Mucosa of rectum (tissue), 2 donors: ENCODE measurements around the gene BUD31.
"Not testable (repeated sequence)": the region's sequence is repeated elsewhere in the genome, so short reads cannot be mapped to it uniquely, and the experiment has no call there.

Experiments used
- H3K27ac ChIP-seq, 2 donors: one replicate each; pipeline ENCODE4 v1.7.0; 2013; ENCODE audit warnings: inconsistent platforms in 2 of 2, low read depth in 2 of 2, low read length in 2 of 2
- H3K27me3 ChIP-seq, 2 donors: one replicate each; pipeline ENCODE4 v1.7.0; 2013; ENCODE audit warnings: low read length in 2 of 2; ENCODE audit not compliant: control insufficient read depth in 2 of 2, insufficient read depth in 2 of 2
- H3K36me3 ChIP-seq, 2 donors: one replicate each; pipeline ENCODE4 v1.7.0; 2013; ENCODE audit warnings: low read length in 2 of 2; ENCODE audit not compliant: control insufficient read depth in 2 of 2, insufficient read depth in 2 of 2
- H3K4me1 ChIP-seq, 2 donors: one replicate each; pipeline ENCODE4 v1.7.0; 2013; ENCODE audit warnings: low read length in 2 of 2, mild to moderate bottlenecking in 1 of 2; ENCODE audit not compliant: control insufficient read depth in 2 of 2, insufficient read depth in 2 of 2
- H3K4me3 ChIP-seq, 2 donors: one replicate each; pipeline ENCODE4 v1.7.0; 2013; ENCODE audit warnings: low read length in 2 of 2
- H3K9ac ChIP-seq, 2 donors: one replicate each; pipeline ENCODE4 v1.7.0; 2013; ENCODE audit warnings: low read length in 2 of 2, low read depth in 1 of 2, mild to moderate bottlenecking in 1 of 2
- H3K9me3 ChIP-seq, 2 donors: one replicate each; pipeline ENCODE4 v1.7.0; 2013; ENCODE audit warnings: low read length in 2 of 2; ENCODE audit not compliant: control insufficient read depth in 2 of 2
- donor health status: healthy.
- donor health status: Normal muscosa, but diverticular disease.

The BUD31 gene

DNA sequence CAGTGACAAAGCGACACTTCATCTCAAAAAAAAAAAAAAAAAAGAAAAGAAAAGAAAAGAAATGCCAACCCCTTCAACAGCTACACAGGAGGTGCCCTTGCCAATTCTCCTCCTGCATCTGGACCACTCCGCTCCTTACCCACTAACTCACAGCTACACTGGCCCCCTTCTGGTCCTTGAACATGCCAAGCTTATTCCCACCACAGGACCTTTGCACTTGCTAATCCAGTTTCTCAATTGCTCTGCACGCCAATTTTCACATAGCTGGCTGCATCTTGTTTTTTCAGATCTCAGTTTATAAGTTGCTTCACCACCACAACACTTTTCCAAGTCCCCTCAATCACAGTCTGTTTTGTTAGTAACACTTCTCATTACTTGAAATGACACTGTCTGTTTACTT lies 5.9 kb upstream of the BUD31 start:
- Histone ChIP-seq H3K27ac (no peak overlapping the region), H3K9me3 (no peaks in the 10 kb centered on the region), H3K4me1 (peaks cover 15% of the 10 kb centered on the region in 2 donors), H3K4me3 (no peak overlapping the region), H3K27me3 (no peaks in the 10 kb centered on the region), H3K9ac (no peak overlapping the region), H3K36me3 (peaks cover 43 to 58% of the 10 kb centered on the region in 2 donors)

DNA sequence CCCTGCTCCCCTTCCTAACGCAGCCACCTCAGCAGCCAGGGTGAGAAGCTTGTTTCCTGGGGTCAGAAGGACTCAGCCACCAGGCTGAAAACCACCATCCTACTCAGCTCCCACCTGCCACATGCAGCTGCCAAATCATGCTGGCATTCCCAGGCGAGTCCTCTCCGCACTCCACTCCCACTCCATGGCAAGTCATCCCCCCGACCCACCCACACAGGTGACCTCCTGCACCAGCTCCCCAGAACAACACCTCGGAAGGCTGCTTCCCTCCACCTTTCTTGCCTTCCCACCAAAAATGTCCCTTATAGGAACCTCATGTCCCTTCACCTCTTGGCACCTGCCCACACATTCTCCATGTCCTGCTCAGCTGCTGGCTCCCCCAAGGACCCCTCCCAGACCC lies 5.0 kb upstream of the BUD31 start:
- no peaks in the 10 kb centered on the region for H3K27me3 ChIP-seq
- H3K36me3 ChIP-seq = peaks cover 36 to 49% of the 10 kb centered on the region in 2 donors
- H3K9ac ChIP-seq = no peak overlapping the region
- no peak overlapping the region for H3K27ac ChIP-seq
- no peak overlapping the region for H3K4me3 ChIP-seq
- no peaks in the 10 kb centered on the region for H3K9me3 ChIP-seq
- peaks cover 16% of the 10 kb centered on the region in 2 donors for H3K4me1 ChIP-seq

DNA sequence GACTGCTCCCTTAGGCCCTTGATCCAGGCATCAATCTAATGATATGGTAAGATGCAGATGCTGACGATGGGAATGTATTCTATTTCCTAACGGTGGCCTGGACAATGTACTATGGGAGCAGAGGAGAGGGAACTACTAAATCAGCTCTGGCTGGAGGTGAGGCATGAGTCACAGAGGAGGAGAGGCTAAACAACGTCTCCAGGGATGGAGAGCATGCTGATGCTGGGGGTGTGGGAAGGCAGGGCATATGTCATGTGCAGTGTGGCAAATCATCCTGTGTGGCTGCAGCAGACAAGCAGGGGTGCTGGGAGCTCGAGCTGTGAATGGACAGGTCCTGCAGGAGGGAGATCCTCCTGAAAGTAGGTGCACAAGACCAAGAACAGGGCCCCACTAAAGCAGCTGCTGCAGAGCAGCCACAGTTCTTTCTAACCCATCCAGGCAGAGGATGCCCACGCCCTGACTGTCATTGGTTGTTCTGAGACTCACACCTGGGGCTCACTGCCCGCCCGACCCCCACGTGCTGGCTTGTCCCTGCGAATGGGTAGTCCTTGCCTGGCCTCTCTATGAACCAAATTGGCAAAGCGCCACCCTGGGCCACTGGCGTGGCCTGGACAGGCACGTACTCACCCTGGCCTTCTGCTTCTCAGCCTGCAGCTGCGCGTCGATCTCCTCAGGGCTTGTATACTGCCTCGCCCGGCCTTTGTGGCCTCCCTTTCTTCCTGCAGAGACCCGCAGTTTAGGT lies 4.4 kb upstream of the BUD31 start:
- H3K9ac ChIP-seq = no peak overlapping the region
- no peaks in the 10 kb centered on the region for H3K27me3 ChIP-seq
- H3K4me3 ChIP-seq = no peak overlapping the region
- peaks cover 16 to 17% of the 10 kb centered on the region in 2 donors for H3K4me1 ChIP-seq
- H3K27ac ChIP-seq = no peak overlapping the region
- H3K36me3 ChIP-seq = peaks cover 30 to 42% of the 10 kb centered on the region in 2 donors
- no peaks in the 10 kb centered on the region for H3K9me3 ChIP-seq

DNA sequence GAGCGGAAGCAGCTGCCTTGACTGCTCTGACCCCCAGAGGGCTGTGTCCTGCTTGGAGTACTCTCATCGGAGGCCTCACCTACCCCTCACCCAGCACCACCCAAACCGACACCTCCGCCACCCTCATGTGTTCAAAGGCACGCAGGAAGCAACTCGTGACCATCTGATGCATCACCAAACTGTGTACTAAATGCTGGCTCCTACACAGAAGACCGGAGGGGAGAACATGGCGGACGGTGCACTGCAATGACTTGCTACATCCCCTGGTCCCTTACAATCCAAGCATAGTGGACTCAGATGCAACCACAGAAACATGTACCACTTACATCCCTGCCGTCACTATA lies 3.8 kb upstream of the BUD31 start:
- Histone ChIP-seq H3K9me3 (no peaks in the 10 kb centered on the region), H3K4me1 (peaks cover 18 to 21% of the 10 kb centered on the region in 2 donors), H3K27me3 (no peaks in the 10 kb centered on the region), H3K27ac (no peak overlapping the region), H3K4me3 (no peak overlapping the region), H3K9ac (no peak overlapping the region), H3K36me3 (peaks cover 25 to 37% of the 10 kb centered on the region in 2 donors)

- no peak overlapping the region for H3K27ac ChIP-seq
- H3K9ac ChIP-seq = peak overlapping the region in 1 of 2 donors; percentile 19
- H3K36me3 ChIP-seq = peaks cover 25 to 32% of the 10 kb centered on the region in 2 donors
- H3K4me1 ChIP-seq = peaks cover 21 to 22% of the 10 kb centered on the region in 2 donors
- no peaks in the 10 kb centered on the region for H3K9me3 ChIP-seq
- no peaks in the 10 kb centered on the region for H3K27me3 ChIP-seq
- H3K4me3 ChIP-seq = no peak overlapping the region
These were observed 2.2 kb upstream of the BUD31 start for GRCh38 chr7:99406557-99406956.

GRCh38 chr7:99407872-99408378 lies 844 bp upstream of the BUD31 start:
- Histone ChIP-seq H3K9ac (peak overlapping the region; percentile 95 to 98), H3K9me3 (no peaks in the 10 kb centered on the region), H3K4me3 (peak overlapping the region; percentile 88 to 99), H3K27me3 (no peaks in the 10 kb centered on the region), H3K27ac (peak overlapping the region; percentile 99), H3K36me3 (peaks cover 31 to 36% of the 10 kb centered on the region in 2 donors), H3K4me1 (peaks cover 21 to 22% of the 10 kb centered on the region in 2 donors)

GRCh38 chr7:99409192-99409572 lies 413 bp downstream of the BUD31 start:
- H3K27ac ChIP-seq = peak overlapping the region; percentile 99
- peaks cover 21 to 22% of the 10 kb centered on the region in 2 donors for H3K4me1 ChIP-seq
- H3K4me3 ChIP-seq = peak overlapping the region; percentile 88 to 99
- no peaks in the 10 kb centered on the region for H3K9me3 ChIP-seq
- no peaks in the 10 kb centered on the region for H3K27me3 ChIP-seq
- H3K36me3 ChIP-seq = peaks cover 31 to 32% of the 10 kb centered on the region in 2 donors
- H3K9ac ChIP-seq = peak overlapping the region; percentile 95 to 98

GRCh38 chr7:99409806-99410205 lies 1.0 kb downstream of the BUD31 start:
- H3K27me3 ChIP-seq = no peaks in the 10 kb centered on the region
- H3K36me3 ChIP-seq = peaks cover 31 to 33% of the 10 kb centered on the region in 2 donors
- H3K9me3 ChIP-seq = no peaks in the 10 kb centered on the region
- H3K27ac ChIP-seq = no peak overlapping the region
- peaks cover 21 to 22% of the 10 kb centered on the region in 2 donors for H3K4me1 ChIP-seq
- H3K4me3 ChIP-seq = peak overlapping the region; percentile 88 to 99
- peak overlapping the region; percentile 95 to 98 for H3K9ac ChIP-seq

DNA sequence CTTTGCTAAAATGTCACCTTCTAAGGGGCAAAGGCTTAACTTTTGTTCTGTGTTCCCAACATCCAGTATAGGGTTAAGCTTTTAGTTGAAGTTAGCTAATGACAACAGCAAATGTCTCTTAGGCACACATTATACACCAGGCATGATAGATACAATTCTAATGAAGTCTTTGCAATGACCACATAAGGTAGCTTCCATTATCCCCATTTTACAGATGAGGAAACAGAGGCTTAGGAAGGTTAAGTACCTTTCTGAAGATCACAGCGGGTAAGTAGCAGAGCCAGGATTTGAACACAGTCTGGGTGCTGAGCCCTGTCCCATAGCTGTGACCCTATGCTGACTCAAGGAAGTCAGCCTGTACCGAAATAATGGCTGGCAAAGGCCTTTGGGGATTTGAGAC lies 1.9 kb downstream of the BUD31 start:
- Histone ChIP-seq H3K4me1 (peaks cover 21 to 22% of the 10 kb centered on the region in 2 donors), H3K36me3 (peaks cover 35 to 36% of the 10 kb centered on the region in 2 donors), H3K27ac (no peak overlapping the region), H3K9ac (no peak overlapping the region), H3K27me3 (no peaks in the 10 kb centered on the region), H3K9me3 (no peaks in the 10 kb centered on the region), H3K4me3 (no peak overlapping the region)

GRCh38 chr7:99415513-99416127 lies 6.9 kb downstream of the BUD31 start:
- not testable (repeated sequence) for H3K9ac ChIP-seq, H3K27ac ChIP-seq, H3K4me1 ChIP-seq, H3K9me3 ChIP-seq, H3K4me3 ChIP-seq, H3K27me3 ChIP-seq
- H3K36me3 ChIP-seq = peaks cover 77 to 82% of the 10 kb centered on the region in 2 donors
